Neural cell (in vitro differentiated cells): ENCODE results near the gene ISY1. TPM values are rescaled to one million over a fixed set of nuclear protein-coding genes. Genes with fewer than 3 reads are reported as not detected.

Source experiments
- H2AFZ ChIP-seq: fragments of 200-600, 300-800 bp; sonication (generic), shearing (Covaris generic); 2 replicates; pipeline ENCODE4 v1.6.0; 2014; ENCODE audit warnings: low read depth, mild to moderate bottlenecking, antibody characterized with exemption, low read length, moderate library complexity
- H3F3A ChIP-seq: fragments of 200-600 bp; shearing (Covaris generic); 2 replicates; pipeline ENCODE4 v1.6.1; 2016; ENCODE audit warnings: mild to moderate bottlenecking, moderate library complexity, mixed read lengths, antibody characterized with exemption, low read length; ENCODE audit not compliant: insufficient read depth, poor library complexity, severe bottlenecking
- H3K27ac ChIP-seq: fragments of 200-600, 300-800 bp; sonication (generic), shearing (Covaris generic); 2 replicates; pipeline ENCODE4 v1.5.1; 2014; ENCODE audit warnings: mild to moderate bottlenecking, low read length, moderate library complexity
- H3K27me3 ChIP-seq: fragments of 300-800, 200-600 bp; sonication (generic), shearing (Covaris generic); 2 replicates; pipeline ENCODE4 v1.6.0; 2014; ENCODE audit warnings: mild to moderate bottlenecking, low read depth, low read length, moderate library complexity; ENCODE audit not compliant: insufficient read depth
- H3K36me3 ChIP-seq: fragments of 300-800, 200-600 bp; sonication (generic), shearing (Covaris generic); 2 replicates; pipeline ENCODE4 v1.5.1; 2014; ENCODE audit warnings: mild to moderate bottlenecking, antibody characterized with exemption, low read length, moderate library complexity; ENCODE audit not compliant: insufficient read depth
- H3K4me2 ChIP-seq: fragments of 300-800, 200-600 bp; sonication (generic), shearing (Covaris generic); 2 replicates; pipeline ENCODE4 v1.6.0; 2014; ENCODE audit warnings: mild to moderate bottlenecking, low read length
- H3K4me3 ChIP-seq: fragments of 300-800, 200-600 bp; sonication (generic), shearing (Covaris generic); 2 replicates; pipeline ENCODE4 v1.5.1; 2014; ENCODE audit warnings: mild to moderate bottlenecking, low read length, moderate library complexity
- H3K79me2 ChIP-seq: fragments of 200-600 bp; shearing (Covaris generic); replicated peaks from 2 replicates; pipeline ENCODE4 v1.6.0; 2014; ENCODE audit warnings: mild to moderate bottlenecking, low read length, moderate library complexity; ENCODE audit not compliant: insufficient read depth
- H3K9ac ChIP-seq: fragments of 300-800, 200-600 bp; sonication (generic), shearing (Covaris generic); 2 replicates; pipeline ENCODE4 v1.6.1; 2016; ENCODE audit warnings: mild to moderate bottlenecking, low read length, mixed read lengths
- H3K9me2 ChIP-seq: fragments of 200-600 bp; shearing (Covaris generic); 2 replicates; pipeline ENCODE4 v1.6.1; 2016; ENCODE audit warnings: mild to moderate bottlenecking, low read length, mixed read lengths; ENCODE audit not compliant: insufficient read depth
- H3K9me3 ChIP-seq: fragments of 200-600, 300-800 bp; sonication (generic), shearing (Covaris generic); 2 replicates; pipeline ENCODE4 v1.6.1; 2016; ENCODE audit warnings: mild to moderate bottlenecking, mixed run types, low read length, moderate library complexity, mixed read lengths
- H4K20me1 ChIP-seq: fragments of 200-600 bp; shearing (Covaris generic); 2 replicates; pipeline ENCODE4 v1.6.1; 2016; ENCODE audit warnings: mild to moderate bottlenecking, mixed run types; ENCODE audit not compliant: insufficient read depth
- CTCF ChIP-seq: fragments of 450-650 bp; IDR thresholded peaks from 2 replicates; pipeline ENCODE4 v1.5.1; 2014; ENCODE audit warnings: antibody characterized with exemption, mild to moderate bottlenecking, moderate library complexity; ENCODE audit not compliant: poor library complexity, severe bottlenecking
- EP300 ChIP-seq: fragments of 450-650 bp; conservative IDR thresholded peaks from 2 replicates; pipeline ENCODE4 v1.6.1; 2014; ENCODE audit warnings: antibody characterized with exemption, mild to moderate bottlenecking, moderate library complexity; ENCODE audit not compliant: poor library complexity, severe bottlenecking
- EZH2 ChIP-seq: fragments of 200-600, 300-800 bp; shearing (Covaris generic), sonication (generic); IDR thresholded peaks from 2 replicates; pipeline ENCODE4 v1.6.1; 2014; ENCODE audit warnings: antibody characterized with exemption, low read length, borderline replicate concordance, mild to moderate bottlenecking; ENCODE audit not compliant: insufficient read depth, poor library complexity, severe bottlenecking
- MXI1 ChIP-seq: fragments of 450-650 bp; conservative IDR thresholded peaks from 2 replicates; pipeline ENCODE4 v1.6.1; 2014; ENCODE audit warnings: antibody characterized with exemption, mild to moderate bottlenecking; ENCODE audit not compliant: poor library complexity, severe bottlenecking
- POLR2AphosphoS5 ChIP-seq: IDR thresholded peaks from 2 replicates; pipeline ENCODE4 v1.6.1; 2012
- RAD21 ChIP-seq: fragments of 450-650 bp; conservative IDR thresholded peaks from 2 replicates; pipeline ENCODE4 v1.6.1; 2014; ENCODE audit warnings: antibody characterized with exemption, mild to moderate bottlenecking, moderate library complexity
- REST ChIP-seq: IDR thresholded peaks from 2 replicates; pipeline ENCODE4 v1.6.1; 2012; ENCODE audit warnings: borderline replicate concordance
- SMC3 ChIP-seq: fragments of 450-650 bp; conservative IDR thresholded peaks from 2 replicates; pipeline ENCODE4 v1.6.1; 2014; ENCODE audit warnings: antibody characterized with exemption, mild to moderate bottlenecking, moderate library complexity; ENCODE audit not compliant: poor library complexity
- TAF1 ChIP-seq: IDR thresholded peaks from 2 replicates; pipeline ENCODE4 v1.6.1; 2012; ENCODE audit warnings: low read depth
- polyA plus RNA-seq: library from polyadenylated mRNA; depleted of rRNA; stranded (reverse); fragments of >200 nt; gene quantifications from 2 replicates; pipeline ENCODE4 v1.2.3, GENCODE V29; 2014

ISY1 gene
- polyA plus RNA-seq, 1 donor from 2014 or later: 23.3 TPM

GRCh38 chr3:129104498-129105079, 56.3 kb downstream of the ISY1 start:
- Histone ChIP-seq H3F3A (no peaks in the 10 kb centered on the region), H3K4me3 (no peak overlapping the region), H3K36me3 (no peaks in the 10 kb centered on the region), H3K9ac (no peak overlapping the region), H3K27ac (no peak overlapping the region), H3K9me3 (no peaks in the 10 kb centered on the region), H4K20me1 (no peaks in the 10 kb centered on the region), H3K4me2 (no peak overlapping the region), H3K9me2 (no peaks in the 10 kb centered on the region), H3K27me3 (no peaks in the 10 kb centered on the region), H2AFZ (no peak overlapping the region), H3K79me2 (no peaks in the 10 kb centered on the region)
- no peak for TF ChIP-seq CTCF
- no peak for TF ChIP-seq REST
- TF ChIP-seq EP300: no peak
- no peak for TF ChIP-seq POLR2AphosphoS5
- TF ChIP-seq TAF1: no peak
- no peak for TF ChIP-seq EZH2
- no peak for TF ChIP-seq MXI1
- TF ChIP-seq RAD21: no peak
- TF ChIP-seq SMC3: no peak

GRCh38 chr3:129104051-129104450, 56.8 kb downstream of the ISY1 start:
- H3K9me2 ChIP-seq: no peaks in the 10 kb centered on the region
- no peak overlapping the region for H3K4me2 ChIP-seq
- no peaks in the 10 kb centered on the region for H3K9me3 ChIP-seq
- H3K36me3 ChIP-seq: no peaks in the 10 kb centered on the region
- H3K27ac ChIP-seq: no peak overlapping the region
- no peaks in the 10 kb centered on the region for H3K79me2 ChIP-seq
- H3F3A ChIP-seq: no peaks in the 10 kb centered on the region
- H3K9ac ChIP-seq: no peak overlapping the region
- no peaks in the 10 kb centered on the region for H3K27me3 ChIP-seq
- H4K20me1 ChIP-seq: no peaks in the 10 kb centered on the region
- no peak for TF ChIP-seq MXI1
- TF ChIP-seq POLR2AphosphoS5: no peak
- no peak for TF ChIP-seq EP300
- no peak for TF ChIP-seq EZH2
- TF ChIP-seq TAF1: no peak
- no peak for TF ChIP-seq REST
- TF ChIP-seq SMC3: no peak
- TF ChIP-seq CTCF: no peak
- no peak for TF ChIP-seq RAD21
- H2AFZ ChIP-seq: no peak overlapping the region
- no peak overlapping the region for H3K4me3 ChIP-seq
